Transverse colon (tissue), 4 donors: ENCODE data around the gene CORO2A.

Experiments used
- CTCF ChIP-seq, 5 experiments: fragments of 200-600 bp in 3 of 5; fragments of 450-650 bp in 2 of 5; sonication (generic) in 3 of 5; IDR thresholded peaks; 1 replicate in 2 of 5; 2 replicates in 3 of 5; pipeline ENCODE4 v1.5.1; 2016 to 2017; ENCODE audit warnings: antibody characterized with exemption in 5 of 5, inconsistent platforms in 3 of 5, mild to moderate bottlenecking in 2 of 5, moderate library complexity in 1 of 5
- EP300 ChIP-seq: sonication (generic); formaldehyde crosslinking; IDR thresholded peaks from one replicate; pipeline ENCODE4 v1.6.1; 2017; ENCODE audit warnings: antibody characterized with exemption, low read depth
- POLR2A ChIP-seq: fragments of 450-650 bp; IDR thresholded peaks from one replicate; pipeline ENCODE4 v1.6.1; 2016; ENCODE audit warnings: antibody characterized with exemption, mild to moderate bottlenecking, moderate library complexity
- POLR2AphosphoS5 ChIP-seq, 3 donors: sonication (generic); formaldehyde crosslinking; IDR thresholded peaks; one replicate each; pipeline ENCODE4 v1.6.1; 2016; ENCODE audit warnings: antibody characterized with exemption in 3 of 3

- no peak for TF ChIP-seq CTCF (IDR thresholded peaks at IDR 0.05)
- no peak for TF ChIP-seq EP300
- no peak for TF ChIP-seq POLR2A
- no peak for TF ChIP-seq POLR2AphosphoS5 (IDR thresholded peaks at IDR 0.05)
Observed at GRCh38 chr9:98083061-98083501, 109.4 kb downstream of the CORO2A start.
